OCI-LY7 (cell line): Measurements from ENCODE around the gene HUS1B. TPM values are rescaled to one million over a fixed set of nuclear protein-coding genes. Genes with fewer than 3 reads are reported as not detected.
A peak's percentile ranks its signal among the peaks of the same experiment; 100 is the strongest.

Experiments
- BruUV-seq: library from RNA; stranded (reverse); fragments of 400-500 nt; replicated peaks from 2 replicates; lab custom pipeline; 2021; lab: Mats Ljungman, UMichigan
- CTCF ChIA-PET: fragments of 300-600 bp; sonication (Branson Sonifier 250); formaldehyde crosslinking; loops from one replicate; lab custom pipeline; 2022; ENCODE audit warnings: antibody characterized with exemption; ENCODE audit not compliant: unreplicated experiment; lab: Charles Lee
- POLR2A ChIA-PET: fragments of 300-600 bp; sonication (Branson Sonifier 250); formaldehyde crosslinking; loops from one replicate; lab custom pipeline; 2022; ENCODE audit warnings: antibody characterized with exemption; lab: Charles Lee
- DNase-seq: peaks from one replicate; pipeline ENCODE4 v3.0.0-alpha.2; 2015; ENCODE audit warnings: low spot score
- H2AFZ ChIP-seq: fragments of 200-600 bp; sonication (generic), shearing (Covaris generic); 2 replicates; pipeline ENCODE4 v1.6.1; 2014; ENCODE audit warnings: mild to moderate bottlenecking, antibody characterized with exemption, low read length, moderate library complexity
- H3K27ac ChIP-seq: fragments of 200-600 bp; sonication (generic); 2 replicates; pipeline ENCODE4 v1.5.1; 2014; ENCODE audit warnings: mixed run types, low read depth, mild to moderate bottlenecking, moderate library complexity, low read length, inconsistent platforms; ENCODE audit not compliant: poor library complexity, severe bottlenecking
- H3K36me3 ChIP-seq: fragments of 200-600 bp; sonication (generic); 2 replicates; pipeline ENCODE4 v1.6.1; 2014; ENCODE audit warnings: mild to moderate bottlenecking, antibody characterized with exemption, low read length, moderate library complexity, mixed read lengths; ENCODE audit not compliant: insufficient read depth
- H3K4me1 ChIP-seq: fragments of 200-600 bp; sonication (generic); 2 replicates; pipeline ENCODE4 v1.5.1; 2014; ENCODE audit warnings: mild to moderate bottlenecking, low read length; ENCODE audit not compliant: insufficient read depth, poor library complexity, severe bottlenecking
- H3K4me2 ChIP-seq: fragments of 200-600 bp; sonication (generic); 2 replicates; pipeline ENCODE4 v1.6.1; 2014; ENCODE audit warnings: mild to moderate bottlenecking, low read length
- H3K4me3 ChIP-seq: fragments of 200-600 bp; sonication (generic); 2 replicates; pipeline ENCODE4 v1.5.1; 2014; ENCODE audit warnings: mild to moderate bottlenecking, low read depth, low read length; ENCODE audit not compliant: poor library complexity, severe bottlenecking
- H3K79me2 ChIP-seq: fragments of 200-600 bp; sonication (generic); 2 replicates; pipeline ENCODE4 v1.6.1; 2016; ENCODE audit warnings: low read depth, mild to moderate bottlenecking, low read length, moderate library complexity, mixed read lengths; ENCODE audit not compliant: insufficient read depth
- H3K9me2 ChIP-seq: fragments of 200-600 bp; sonication (generic); 2 replicates; pipeline ENCODE4 v1.6.1; 2016; ENCODE audit warnings: mild to moderate bottlenecking, low read length, mixed read lengths; ENCODE audit not compliant: insufficient read depth
- H3K9me3 ChIP-seq: fragments of 200-600 bp; sonication (generic); 2 replicates; pipeline ENCODE4 v1.6.1; 2014; ENCODE audit warnings: mild to moderate bottlenecking, mixed run types, low read length, mixed read lengths
- H4K20me1 ChIP-seq: fragments of 200-600 bp; sonication (generic); 2 replicates; pipeline ENCODE4 v1.6.1; 2014; ENCODE audit warnings: mild to moderate bottlenecking, antibody characterized with exemption, low read length, moderate library complexity, mixed read lengths; ENCODE audit not compliant: insufficient read depth
- EZH2phosphoT487 ChIP-seq: fragments of 200-600 bp; sonication (generic); IDR thresholded peaks from 2 replicates; pipeline ENCODE4 v1.6.1; 2018; ENCODE audit warnings: low read depth, borderline replicate concordance, mild to moderate bottlenecking, mixed run types, antibody characterized with exemption, low read length, moderate library complexity, mixed read lengths
- intact Hi-C: fragments of 100-400 bp; cut with micrococcal nuclease; formaldehyde crosslinking; loops from one replicate; pipeline ENCODE4 v1.10.0; 2022; ENCODE audit not compliant: unreplicated experiment
- total RNA-seq, 2 experiments: library from RNA; depleted of rRNA in 1 of 2; stranded (reverse); fragments of >200 nt in 1 of 2; shearing (Covaris generic) in 1 of 2; gene quantifications; 2 replicates each; pipeline ENCODE4 v1.2.3, GENCODE V29; 2014 to 2022
- TF ChIP-seq, protein P1 (sequence below): fragments of 200-600 bp; sonication (generic); conservative IDR thresholded peaks from 2 replicates; pipeline ENCODE4 v1.5.1; 2014; ENCODE audit warnings: mild to moderate bottlenecking, antibody characterized with exemption, low read length, moderate library complexity, mixed read lengths

The HUS1B gene
- total RNA-seq, 2 experiments from 2014 or later: 1.6 to 3.8 TPM

DNA sequence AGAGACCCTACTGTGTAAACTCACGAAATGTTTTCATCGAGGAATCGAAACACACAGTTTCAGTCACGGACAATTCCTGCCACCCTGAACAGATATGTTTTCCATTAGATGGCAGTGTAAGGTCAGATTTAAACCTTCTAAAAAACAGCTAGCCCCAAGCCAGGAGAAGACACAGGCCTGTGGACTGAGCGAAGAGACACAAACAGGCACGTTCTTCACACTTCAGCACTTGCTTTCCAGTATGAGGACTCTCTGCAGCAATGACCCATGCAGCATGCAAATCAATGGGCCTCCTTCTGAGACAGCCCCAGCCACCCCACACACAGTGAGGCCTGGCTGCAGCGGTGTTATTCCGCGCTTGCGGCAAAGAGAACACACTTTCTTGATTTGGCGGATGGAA lies 31.9 kb downstream of the HUS1B start:
- Histone ChIP-seq H3K4me2 (no peak overlapping the region), H3K79me2 (no peaks in the 10 kb centered on the region), H3K27ac (no peak overlapping the region), H3K9me2 (no peaks in the 10 kb centered on the region), H3K36me3 (no peaks in the 10 kb centered on the region), H3K9me3 (no peaks in the 10 kb centered on the region), H3K4me1 (no peaks in the 10 kb centered on the region), H3K4me3 (no peak overlapping the region), H4K20me1 (no peaks in the 10 kb centered on the region), H2AFZ (no peak overlapping the region)
- intact Hi-C loops: no loop called here
- ChIA-PET CTCF (no interaction called here), POLR2A (interaction anchor here (0.6 kb wide), 1 partner anchor 113 kb away, joined by 3 read pairs; no protein-coding TSS in a partner anchor)
- peak; percentile 6 for DNase-seq
- TF ChIP-seq, protein P1, sequence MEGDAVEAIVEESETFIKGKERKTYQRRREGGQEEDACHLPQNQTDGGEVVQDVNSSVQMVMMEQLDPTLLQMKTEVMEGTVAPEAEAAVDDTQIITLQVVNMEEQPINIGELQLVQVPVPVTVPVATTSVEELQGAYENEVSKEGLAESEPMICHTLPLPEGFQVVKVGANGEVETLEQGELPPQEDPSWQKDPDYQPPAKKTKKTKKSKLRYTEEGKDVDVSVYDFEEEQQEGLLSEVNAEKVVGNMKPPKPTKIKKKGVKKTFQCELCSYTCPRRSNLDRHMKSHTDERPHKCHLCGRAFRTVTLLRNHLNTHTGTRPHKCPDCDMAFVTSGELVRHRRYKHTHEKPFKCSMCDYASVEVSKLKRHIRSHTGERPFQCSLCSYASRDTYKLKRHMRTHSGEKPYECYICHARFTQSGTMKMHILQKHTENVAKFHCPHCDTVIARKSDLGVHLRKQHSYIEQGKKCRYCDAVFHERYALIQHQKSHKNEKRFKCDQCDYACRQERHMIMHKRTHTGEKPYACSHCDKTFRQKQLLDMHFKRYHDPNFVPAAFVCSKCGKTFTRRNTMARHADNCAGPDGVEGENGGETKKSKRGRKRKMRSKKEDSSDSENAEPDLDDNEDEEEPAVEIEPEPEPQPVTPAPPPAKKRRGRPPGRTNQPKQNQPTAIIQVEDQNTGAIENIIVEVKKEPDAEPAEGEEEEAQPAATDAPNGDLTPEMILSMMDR: 0 out of 2 replicates have a peak, but pooled peaks have one; percentile 26
- TF ChIP-seq EZH2phosphoT487: no peak
- no TSS peak for BruUV-seq

DNA sequence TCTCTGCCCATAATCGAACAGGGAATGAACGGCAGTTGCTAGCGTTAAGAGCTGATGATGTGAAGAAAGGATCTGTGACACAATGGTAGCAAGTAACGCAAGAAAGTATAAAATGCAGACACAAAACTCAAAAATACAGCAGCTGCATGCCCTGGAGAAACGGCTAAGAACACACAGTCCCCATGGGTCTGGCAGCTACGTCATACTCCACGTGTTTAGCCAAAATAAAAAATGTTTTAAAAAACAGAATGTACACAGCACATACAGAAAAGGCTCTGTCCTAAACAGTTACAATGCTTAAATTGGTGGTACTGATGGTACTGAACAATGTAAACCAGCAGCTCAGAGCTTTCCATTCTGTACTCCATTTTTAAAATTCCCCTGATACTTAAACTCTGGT lies 34.4 kb downstream of the HUS1B start:
- BruUV-seq: no TSS peak
- intact Hi-C loops: no loop called here
- Histone ChIP-seq H3K4me1 (no peaks in the 10 kb centered on the region), H2AFZ (no peak overlapping the region), H3K9me3 (no peaks in the 10 kb centered on the region), H3K27ac (no peak overlapping the region), H3K4me2 (no peak overlapping the region), H3K9me2 (no peaks in the 10 kb centered on the region), H3K79me2 (no peaks in the 10 kb centered on the region), H4K20me1 (no peaks in the 10 kb centered on the region), H3K4me3 (no peak overlapping the region), H3K36me3 (no peaks in the 10 kb centered on the region)
- no peak for TF ChIP-seq EZH2phosphoT487
- TF ChIP-seq, protein P1: no peak
- DNase-seq: no peak
- POLR2A ChIA-PET: no interaction called here
- CTCF ChIA-PET: no interaction called here

DNA sequence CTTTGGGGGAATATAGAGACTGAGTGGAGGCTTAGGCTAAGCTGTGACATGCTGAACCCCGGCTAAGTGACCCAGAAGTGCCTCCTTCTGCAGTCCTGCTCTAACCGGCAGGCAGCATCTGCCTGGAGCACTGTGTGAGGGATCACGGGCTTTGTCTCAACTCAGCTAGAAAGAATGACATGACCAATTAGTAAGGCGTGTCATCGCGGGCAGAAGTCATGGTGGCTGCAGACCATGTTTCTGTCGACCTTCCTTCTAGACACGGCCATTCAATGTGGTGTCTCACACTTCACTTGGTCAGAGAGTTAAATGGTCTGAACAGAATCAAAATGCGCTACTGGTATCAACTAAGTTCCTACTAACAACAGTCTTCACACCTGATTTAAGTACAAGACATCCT lies 35.0 kb downstream of the HUS1B start:
- ChIA-PET CTCF (no interaction called here), POLR2A (no interaction called here)
- TF ChIP-seq EZH2phosphoT487: no peak
- TF ChIP-seq, protein P1: no peak

More for the DNA sequence above, 35.0 kb downstream of the HUS1B start:
- Histone ChIP-seq H3K36me3 (no peaks in the 10 kb centered on the region), H3K4me3 (no peak overlapping the region), H4K20me1 (no peaks in the 10 kb centered on the region), H2AFZ (no peak overlapping the region), H3K9me2 (no peaks in the 10 kb centered on the region), H3K9me3 (no peaks in the 10 kb centered on the region), H3K4me2 (no peak overlapping the region), H3K4me1 (no peaks in the 10 kb centered on the region), H3K79me2 (no peaks in the 10 kb centered on the region), H3K27ac (no peak overlapping the region)
- intact Hi-C loops: no loop called here
- DNase-seq: no peak
- BruUV-seq: no TSS peak
